Gastroesophageal sphincter (tissue), 3 donors: ENCODE results near the gene ZFHX3.

Experiments
- POLR2AphosphoS5 ChIP-seq: sonication (generic); formaldehyde crosslinking; IDR thresholded peaks from one replicate; pipeline ENCODE4 v1.6.1; 2017; ENCODE audit warnings: antibody characterized with exemption
- TF ChIP-seq, protein P1 (sequence below), 4 experiments: fragments of 200-600 bp in 2 of 4; fragments of 450-650 bp in 2 of 4; sonication (generic) in 1 of 4; IDR thresholded peaks; one replicate each; pipeline ENCODE4 v1.5.1; 2017 to 2019; ENCODE audit warnings: antibody characterized with exemption in 4 of 4, mild to moderate bottlenecking in 2 of 4, moderate library complexity in 2 of 4

- TF ChIP-seq, protein P1, sequence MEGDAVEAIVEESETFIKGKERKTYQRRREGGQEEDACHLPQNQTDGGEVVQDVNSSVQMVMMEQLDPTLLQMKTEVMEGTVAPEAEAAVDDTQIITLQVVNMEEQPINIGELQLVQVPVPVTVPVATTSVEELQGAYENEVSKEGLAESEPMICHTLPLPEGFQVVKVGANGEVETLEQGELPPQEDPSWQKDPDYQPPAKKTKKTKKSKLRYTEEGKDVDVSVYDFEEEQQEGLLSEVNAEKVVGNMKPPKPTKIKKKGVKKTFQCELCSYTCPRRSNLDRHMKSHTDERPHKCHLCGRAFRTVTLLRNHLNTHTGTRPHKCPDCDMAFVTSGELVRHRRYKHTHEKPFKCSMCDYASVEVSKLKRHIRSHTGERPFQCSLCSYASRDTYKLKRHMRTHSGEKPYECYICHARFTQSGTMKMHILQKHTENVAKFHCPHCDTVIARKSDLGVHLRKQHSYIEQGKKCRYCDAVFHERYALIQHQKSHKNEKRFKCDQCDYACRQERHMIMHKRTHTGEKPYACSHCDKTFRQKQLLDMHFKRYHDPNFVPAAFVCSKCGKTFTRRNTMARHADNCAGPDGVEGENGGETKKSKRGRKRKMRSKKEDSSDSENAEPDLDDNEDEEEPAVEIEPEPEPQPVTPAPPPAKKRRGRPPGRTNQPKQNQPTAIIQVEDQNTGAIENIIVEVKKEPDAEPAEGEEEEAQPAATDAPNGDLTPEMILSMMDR (IDR thresholded peaks at IDR 0.05) = no peak
- no peak for TF ChIP-seq POLR2AphosphoS5
Observed at GRCh38 chr16:72760581-72760980, 287.3 kb downstream of the ZFHX3 start.
